ENCODE measurements around the gene RAD52.

The RAD52 gene

DNA sequence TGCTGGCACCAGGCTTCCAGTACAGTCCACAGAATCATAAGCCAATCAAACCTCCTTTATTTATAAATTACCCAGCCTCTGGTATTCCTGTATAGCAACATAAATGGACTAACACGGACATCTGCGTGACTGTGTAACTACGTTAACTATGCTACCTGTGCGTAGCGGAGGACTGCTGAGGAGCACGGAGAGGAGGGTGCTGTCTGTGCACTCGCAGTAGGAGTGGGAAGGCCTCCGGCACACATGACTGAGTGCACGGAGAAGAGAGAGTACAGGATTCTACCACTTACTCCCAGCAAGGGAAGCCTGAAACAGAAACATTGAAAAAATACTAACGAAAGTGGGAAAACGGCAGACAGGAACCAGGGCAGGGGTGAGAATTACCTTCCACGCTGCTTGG, 22.9 kb downstream of the RAD52 start:
- Histone ChIP-seq H2AFZ (ENCODE audit: low read depth, low read length) (no peak overlapping the region), H3K27ac (ENCODE audit: low read length) (no peak overlapping the region), H3K9ac (ENCODE audit: low read length) (no peak overlapping the region), H3K36me3 (replicated peaks; ENCODE audit: low read depth, low read length) (peaks cover 41% of the 10 kb centered on the region), H3K27me3 (ENCODE audit: low read depth, low read length) (no peaks in the 10 kb centered on the region), H3K4me3 (ENCODE audit: low read length) (no peak overlapping the region), H3K9me3 (ENCODE audit: insufficient read depth, low read length) (no peaks in the 10 kb centered on the region), H3K4me2 (ENCODE audit: low read length) (no peak overlapping the region), H4K20me1 (ENCODE audit: insufficient read depth, low read length) (no peaks in the 10 kb centered on the region), H3K79me2 (ENCODE audit: low read length) (no peaks in the 10 kb centered on the region), H3K4me1 (ENCODE audit: low read length) (no peaks in the 10 kb centered on the region)
- TF ChIP-seq, protein P1, sequence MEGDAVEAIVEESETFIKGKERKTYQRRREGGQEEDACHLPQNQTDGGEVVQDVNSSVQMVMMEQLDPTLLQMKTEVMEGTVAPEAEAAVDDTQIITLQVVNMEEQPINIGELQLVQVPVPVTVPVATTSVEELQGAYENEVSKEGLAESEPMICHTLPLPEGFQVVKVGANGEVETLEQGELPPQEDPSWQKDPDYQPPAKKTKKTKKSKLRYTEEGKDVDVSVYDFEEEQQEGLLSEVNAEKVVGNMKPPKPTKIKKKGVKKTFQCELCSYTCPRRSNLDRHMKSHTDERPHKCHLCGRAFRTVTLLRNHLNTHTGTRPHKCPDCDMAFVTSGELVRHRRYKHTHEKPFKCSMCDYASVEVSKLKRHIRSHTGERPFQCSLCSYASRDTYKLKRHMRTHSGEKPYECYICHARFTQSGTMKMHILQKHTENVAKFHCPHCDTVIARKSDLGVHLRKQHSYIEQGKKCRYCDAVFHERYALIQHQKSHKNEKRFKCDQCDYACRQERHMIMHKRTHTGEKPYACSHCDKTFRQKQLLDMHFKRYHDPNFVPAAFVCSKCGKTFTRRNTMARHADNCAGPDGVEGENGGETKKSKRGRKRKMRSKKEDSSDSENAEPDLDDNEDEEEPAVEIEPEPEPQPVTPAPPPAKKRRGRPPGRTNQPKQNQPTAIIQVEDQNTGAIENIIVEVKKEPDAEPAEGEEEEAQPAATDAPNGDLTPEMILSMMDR (IDR thresholded peaks at IDR 0.05; ENCODE audit: low read depth, low read length): no peak
- TF ChIP-seq EZH2phosphoT487 (IDR thresholded peaks at IDR 0.05; ENCODE audit: low read depth): no peak

DNA sequence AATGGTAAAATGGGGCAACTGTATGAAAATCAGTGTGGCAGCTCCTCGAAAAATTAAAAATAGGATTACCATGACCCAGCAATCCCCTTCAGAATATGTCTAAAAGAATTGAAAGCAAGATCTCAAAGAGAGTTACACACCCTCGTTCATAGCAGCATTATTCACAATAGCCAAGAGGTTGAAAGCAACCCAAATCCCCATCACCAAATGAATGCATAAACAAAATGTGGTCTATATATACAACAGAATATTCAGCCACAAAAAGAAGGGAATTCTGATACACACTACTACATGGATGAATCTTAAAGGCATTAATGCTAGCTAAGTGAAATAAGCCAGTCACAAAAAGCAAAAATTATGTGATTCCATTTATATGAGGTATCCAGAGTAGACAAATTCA, 27.2 kb downstream of the RAD52 start:
- Histone ChIP-seq H3K27me3 (ENCODE audit: low read depth, low read length) (no peaks in the 10 kb centered on the region), H3K36me3 (replicated peaks; ENCODE audit: low read depth, low read length) (peaks cover 39% of the 10 kb centered on the region), H3K9me3 (ENCODE audit: insufficient read depth, low read length) (no peaks in the 10 kb centered on the region), H2AFZ (ENCODE audit: low read depth, low read length) (no peak overlapping the region), H3K4me1 (ENCODE audit: low read length) (no peaks in the 10 kb centered on the region), H3K4me2 (ENCODE audit: low read length) (no peak overlapping the region), H3K27ac (ENCODE audit: low read length) (no peak overlapping the region), H3K79me2 (ENCODE audit: low read length) (no peaks in the 10 kb centered on the region), H3K9ac (ENCODE audit: low read length) (no peak overlapping the region), H4K20me1 (ENCODE audit: insufficient read depth, low read length) (no peaks in the 10 kb centered on the region), H3K4me3 (ENCODE audit: low read length) (no peak overlapping the region)
- TF ChIP-seq EZH2phosphoT487 (IDR thresholded peaks at IDR 0.05; ENCODE audit: low read depth): no peak
- TF ChIP-seq, protein P1 (IDR thresholded peaks at IDR 0.05; ENCODE audit: low read depth, low read length): no peak

- Histone ChIP-seq H3K36me3 (replicated peaks; ENCODE audit: low read depth, low read length) (peaks cover 36% of the 10 kb centered on the region), H2AFZ (ENCODE audit: low read depth, low read length) (no peak overlapping the region), H4K20me1 (ENCODE audit: insufficient read depth, low read length) (no peaks in the 10 kb centered on the region), H3K9me3 (ENCODE audit: insufficient read depth, low read length) (no peaks in the 10 kb centered on the region), H3K4me2 (ENCODE audit: low read length) (no peak overlapping the region), H3K27ac (ENCODE audit: low read length) (no peak overlapping the region), H3K79me2 (ENCODE audit: low read length) (no peaks in the 10 kb centered on the region), H3K27me3 (ENCODE audit: low read depth, low read length) (no peaks in the 10 kb centered on the region), H3K9ac (ENCODE audit: low read length) (no peak overlapping the region), H3K4me1 (ENCODE audit: low read length) (no peaks in the 10 kb centered on the region), H3K4me3 (ENCODE audit: low read length) (no peak overlapping the region)
- no peak for TF ChIP-seq EZH2phosphoT487 (IDR thresholded peaks at IDR 0.05; ENCODE audit: low read depth)
- TF ChIP-seq, protein P1 (IDR thresholded peaks at IDR 0.05; ENCODE audit: low read depth, low read length): no peak
Observed at GRCh38 chr12:920676-921075, 28.8 kb downstream of the RAD52 start.

DNA sequence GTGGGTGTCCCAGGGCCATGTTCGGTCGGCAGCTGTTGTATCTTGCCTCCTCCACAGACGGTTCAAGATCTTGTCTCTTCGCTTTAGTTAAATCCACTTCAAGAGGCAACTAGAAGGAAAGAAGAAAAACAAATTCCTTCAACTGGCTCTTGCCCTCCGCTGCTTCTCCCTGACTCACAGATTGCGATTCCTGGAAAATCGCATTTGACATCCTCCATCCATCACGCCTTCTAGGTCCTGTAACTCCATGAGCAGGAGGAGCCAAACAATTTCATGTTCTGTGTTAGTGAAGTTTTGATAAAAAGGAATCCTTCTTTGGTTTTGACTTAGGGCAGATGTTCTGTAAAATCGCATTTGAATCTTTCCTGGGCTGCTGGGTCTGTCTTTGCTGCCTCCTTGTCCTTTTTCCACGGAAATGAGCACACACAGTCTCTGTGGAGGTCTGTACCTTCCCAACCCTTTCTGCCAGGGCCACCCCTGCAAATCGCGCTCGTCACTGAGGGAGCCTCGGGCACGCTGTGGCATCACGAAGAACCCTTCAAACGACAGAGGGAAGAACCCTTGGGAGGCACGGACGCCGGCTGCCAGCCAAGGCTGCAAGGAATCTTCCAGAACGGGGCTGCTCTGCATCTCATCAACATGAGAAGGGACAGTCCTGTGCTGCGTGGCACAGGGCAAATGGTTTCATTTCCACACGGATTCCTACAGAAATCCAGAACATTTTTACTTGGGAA, 32.6 kb downstream of the RAD52 start:
- H3K27me3 ChIP-seq (ENCODE audit: low read depth, low read length): no peaks in the 10 kb centered on the region
- H3K9ac ChIP-seq (ENCODE audit: low read length): no peak overlapping the region
- no peak overlapping the region for H3K27ac ChIP-seq (ENCODE audit: low read length)
- no peak overlapping the region for H2AFZ ChIP-seq (ENCODE audit: low read depth, low read length)
- H3K79me2 ChIP-seq (ENCODE audit: low read length): no peaks in the 10 kb centered on the region
- no peaks in the 10 kb centered on the region for H4K20me1 ChIP-seq (ENCODE audit: insufficient read depth, low read length)
- no peak overlapping the region for H3K4me2 ChIP-seq (ENCODE audit: low read length)
- H3K4me3 ChIP-seq (ENCODE audit: low read length): no peak overlapping the region
- H3K4me1 ChIP-seq (ENCODE audit: low read length): peaks cover 6% of the 10 kb centered on the region; the same call in 1 of the 2 replicates
- no peak for TF ChIP-seq EZH2phosphoT487 (IDR thresholded peaks at IDR 0.05; ENCODE audit: low read depth)
- TF ChIP-seq, protein P1 (IDR thresholded peaks at IDR 0.05; ENCODE audit: low read depth, low read length): no peak
- H3K36me3 ChIP-seq (replicated peaks; ENCODE audit: low read depth, low read length): peaks cover 53% of the 10 kb centered on the region
- H3K9me3 ChIP-seq (ENCODE audit: insufficient read depth, low read length): no peaks in the 10 kb centered on the region
